Peyer's patch (tissue), 4 donors: ENCODE measurements around the gene INPP4A. TPM values are rescaled to one million over a fixed set of nuclear protein-coding genes. Genes with fewer than 3 reads are reported as not detected.
A peak's percentile ranks its signal among the peaks of the same experiment; 100 is the strongest.

Experiments used
- DNase-seq, 3 donors: peaks; one replicate each; pipeline ENCODE4 v3.0.0-alpha.2; 2017 to 2019
- H3K27ac ChIP-seq, 4 donors: fragments of 200-600 bp; sonication (generic); one replicate each; pipeline ENCODE4 v1.5.1; 2016 to 2019
- H3K27me3 ChIP-seq, 2 donors: fragments of 200-600 bp; sonication (generic); one replicate each; pipeline ENCODE4 v1.5.1; 2019
- H3K36me3 ChIP-seq, 3 donors: fragments of 200-600 bp; sonication (generic); one replicate each; pipeline ENCODE4 v1.5.1; 2016 to 2019
- H3K4me1 ChIP-seq, 4 donors: fragments of 200-600 bp; sonication (generic); one replicate each; pipeline ENCODE4 v1.5.1; 2016 to 2019
- H3K4me3 ChIP-seq, 4 donors: fragments of 200-600 bp; sonication (generic); 1 replicate in 3 of 4; 2 replicates in 1 of 4; pipeline ENCODE4 v1.5.1; 2016 to 2019; ENCODE audit warnings: mild to moderate bottlenecking in 1 of 4
- H3K9me3 ChIP-seq, 4 donors: fragments of 200-600 bp; sonication (generic); one replicate each; pipeline ENCODE4 v1.5.1; 2016 to 2019; ENCODE audit warnings: mild to moderate bottlenecking in 1 of 4
- POLR2A ChIP-seq, 2 donors: fragments of 450-650 bp; IDR thresholded peaks; one replicate each; pipeline ENCODE4 v1.5.1; 2017; ENCODE audit warnings: antibody characterized with exemption in 2 of 2, mild to moderate bottlenecking in 2 of 2, moderate library complexity in 2 of 2
- total RNA-seq, 4 donors: library from RNA; depleted of rRNA; stranded (reverse); fragments of >200 nt; gene quantifications; one replicate each; pipeline ENCODE4 v1.1.0, GENCODE V29; 2016
- TF ChIP-seq, protein P1 (sequence below), 6 experiments: fragments of 450-650 bp in 4 of 6; fragments of 200-600 bp in 2 of 6; sonication (generic) in 1 of 6; IDR thresholded peaks; one replicate each; pipeline ENCODE4 v1.5.1; 2017 to 2019; ENCODE audit warnings: antibody characterized with exemption in 6 of 6, mild to moderate bottlenecking in 3 of 6, moderate library complexity in 1 of 6

The INPP4A gene
- total RNA-seq, 4 donors from 2014 or later = 15.6 to 78.4 (median 27.4) TPM

DNA sequence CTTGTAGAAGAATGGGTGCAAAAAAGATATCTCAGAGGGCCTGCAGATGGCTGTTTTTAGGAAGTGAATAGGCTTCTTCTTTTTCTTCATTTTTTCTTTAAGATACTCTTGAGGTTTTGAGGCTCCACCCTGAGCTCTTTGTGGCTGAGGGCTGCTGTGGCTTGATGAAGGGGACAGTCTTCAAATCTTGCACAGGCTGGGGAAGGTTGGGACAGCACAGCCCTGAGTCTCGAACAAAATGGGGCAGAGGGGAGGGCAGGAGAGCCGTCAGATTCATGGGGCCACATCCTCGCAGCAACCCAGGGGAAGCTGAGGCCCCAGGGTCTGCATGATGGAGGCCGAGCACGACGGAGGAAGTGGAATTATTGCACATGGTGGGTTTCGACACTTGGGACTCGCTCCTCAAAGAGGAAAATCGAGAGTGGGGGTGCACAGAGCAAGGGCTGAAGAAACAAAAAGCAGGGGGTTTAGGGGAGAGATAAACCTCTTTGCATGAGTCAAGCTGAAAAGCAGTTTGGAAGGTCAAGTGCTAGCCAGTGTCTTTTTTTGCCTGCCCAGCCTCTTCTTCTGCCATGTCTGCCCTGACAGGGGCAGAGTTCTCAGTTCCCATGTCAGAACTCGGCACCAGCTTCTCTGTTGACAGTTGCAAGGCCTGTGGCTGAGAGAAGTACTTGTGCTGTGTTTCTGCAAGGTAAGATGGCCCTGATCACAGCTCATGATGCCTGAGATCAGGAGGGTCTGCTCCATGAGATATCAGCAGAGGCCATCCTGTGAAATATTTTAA lies 19.5 kb downstream of the INPP4A start:
- Histone ChIP-seq H3K4me1 (peaks cover 0 to 71% (median 30%) of the 10 kb centered on the region in 4 donors), H3K36me3 (no peaks in the 10 kb centered on the region), H3K27ac (peak overlapping the region; percentile 35 to 77 (median 75)), H3K4me3 (no peak overlapping the region), H3K27me3 (no peaks in the 10 kb centered on the region), H3K9me3 (no peaks in the 10 kb centered on the region)
- no peak for TF ChIP-seq POLR2A (IDR thresholded peaks at IDR 0.05)
- TF ChIP-seq, protein P1, sequence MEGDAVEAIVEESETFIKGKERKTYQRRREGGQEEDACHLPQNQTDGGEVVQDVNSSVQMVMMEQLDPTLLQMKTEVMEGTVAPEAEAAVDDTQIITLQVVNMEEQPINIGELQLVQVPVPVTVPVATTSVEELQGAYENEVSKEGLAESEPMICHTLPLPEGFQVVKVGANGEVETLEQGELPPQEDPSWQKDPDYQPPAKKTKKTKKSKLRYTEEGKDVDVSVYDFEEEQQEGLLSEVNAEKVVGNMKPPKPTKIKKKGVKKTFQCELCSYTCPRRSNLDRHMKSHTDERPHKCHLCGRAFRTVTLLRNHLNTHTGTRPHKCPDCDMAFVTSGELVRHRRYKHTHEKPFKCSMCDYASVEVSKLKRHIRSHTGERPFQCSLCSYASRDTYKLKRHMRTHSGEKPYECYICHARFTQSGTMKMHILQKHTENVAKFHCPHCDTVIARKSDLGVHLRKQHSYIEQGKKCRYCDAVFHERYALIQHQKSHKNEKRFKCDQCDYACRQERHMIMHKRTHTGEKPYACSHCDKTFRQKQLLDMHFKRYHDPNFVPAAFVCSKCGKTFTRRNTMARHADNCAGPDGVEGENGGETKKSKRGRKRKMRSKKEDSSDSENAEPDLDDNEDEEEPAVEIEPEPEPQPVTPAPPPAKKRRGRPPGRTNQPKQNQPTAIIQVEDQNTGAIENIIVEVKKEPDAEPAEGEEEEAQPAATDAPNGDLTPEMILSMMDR (IDR thresholded peaks at IDR 0.05) = no peak
- peak in 2 of 3 donors; percentile 64 to 79 for DNase-seq

DNA sequence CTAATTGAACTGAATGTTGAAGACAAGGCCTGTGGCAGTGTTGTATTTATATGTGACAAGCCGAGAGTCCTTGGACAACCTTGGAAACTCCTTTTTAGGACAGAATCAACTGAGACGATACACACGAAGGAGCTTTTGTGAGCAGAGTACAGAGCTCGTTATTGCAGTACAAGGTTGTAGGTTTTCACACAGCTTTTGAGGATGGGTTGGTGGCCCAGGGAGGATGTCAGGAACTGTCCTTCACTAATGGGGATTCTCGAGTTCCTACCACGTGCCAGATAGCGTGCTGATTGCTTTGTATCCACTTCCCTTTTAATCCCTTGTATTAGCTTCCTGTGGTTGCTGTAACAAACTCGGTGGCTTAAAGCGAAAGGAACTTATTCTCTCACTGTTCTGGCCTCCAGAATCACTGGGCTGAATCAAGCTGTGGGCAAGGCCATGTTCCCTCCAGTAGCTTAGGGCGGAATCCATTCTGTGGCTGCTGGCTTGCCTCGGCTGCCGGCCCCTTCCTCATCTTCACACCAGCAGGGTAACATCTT lies 20.2 kb downstream of the INPP4A start:
- TF ChIP-seq POLR2A (IDR thresholded peaks at IDR 0.05) = no peak
- TF ChIP-seq, protein P1 (IDR thresholded peaks at IDR 0.05) = no peak
- H3K4me1 ChIP-seq = peaks cover 0 to 65% (median 28%) of the 10 kb centered on the region in 4 donors
- DNase-seq = peak in 2 of 3 donors; percentile 69 to 75
- peak overlapping the region; percentile 35 to 77 (median 75) for H3K27ac ChIP-seq
- no peaks in the 10 kb centered on the region for H3K27me3 ChIP-seq
- H3K9me3 ChIP-seq = no peaks in the 10 kb centered on the region
- no peak overlapping the region for H3K4me3 ChIP-seq
- H3K36me3 ChIP-seq = no peaks in the 10 kb centered on the region

DNA sequence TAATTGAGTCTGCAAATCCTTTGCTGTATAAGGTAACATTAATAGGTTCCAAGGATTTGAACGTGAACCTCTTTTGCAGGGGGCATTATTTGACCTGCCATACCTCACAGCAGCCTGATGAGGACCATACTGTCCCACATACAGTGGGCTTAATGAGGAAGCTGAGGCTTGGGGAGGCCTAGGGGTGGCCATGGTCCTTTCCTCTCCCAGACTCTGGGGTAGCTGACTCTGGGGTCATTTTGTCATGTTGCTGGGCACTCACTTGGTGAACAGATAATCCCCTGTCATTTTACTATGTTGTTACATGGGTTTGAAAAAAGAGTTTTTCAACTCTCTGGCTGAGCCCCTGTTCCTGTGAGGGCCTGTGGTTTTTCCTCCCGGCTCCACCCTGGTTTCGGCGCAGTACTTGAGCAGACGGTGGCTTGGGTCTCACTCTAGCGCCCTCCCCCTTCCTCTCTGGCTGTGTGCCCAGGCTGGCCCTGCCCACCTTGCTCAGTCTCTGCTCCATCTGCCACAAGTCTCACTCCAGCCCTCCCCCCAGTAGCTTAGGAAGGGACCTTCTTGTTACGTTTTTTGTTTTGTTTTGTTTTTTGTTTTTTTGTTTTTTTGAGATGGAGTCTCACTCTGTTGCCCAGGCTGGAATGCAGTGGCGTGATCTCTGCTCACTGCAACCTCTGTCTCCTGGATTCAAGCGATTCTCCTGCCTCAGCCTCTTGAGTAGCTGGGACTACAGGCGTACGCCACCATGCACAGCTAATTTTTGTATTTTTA lies 21.0 kb downstream of the INPP4A start:
- Histone ChIP-seq H3K36me3 (no peaks in the 10 kb centered on the region), H3K4me3 (no peak overlapping the region), H3K4me1 (peaks cover 0 to 64% (median 25%) of the 10 kb centered on the region in 4 donors), H3K27me3 (no peaks in the 10 kb centered on the region), H3K9me3 (no peaks in the 10 kb centered on the region), H3K27ac (peak overlapping the region; percentile 35 to 77 (median 75))
- peak; percentile 68 to 90 (median 79) for DNase-seq
- TF ChIP-seq POLR2A (IDR thresholded peaks at IDR 0.05) = no peak
- TF ChIP-seq, protein P1 (IDR thresholded peaks at IDR 0.05) = no peak

DNA sequence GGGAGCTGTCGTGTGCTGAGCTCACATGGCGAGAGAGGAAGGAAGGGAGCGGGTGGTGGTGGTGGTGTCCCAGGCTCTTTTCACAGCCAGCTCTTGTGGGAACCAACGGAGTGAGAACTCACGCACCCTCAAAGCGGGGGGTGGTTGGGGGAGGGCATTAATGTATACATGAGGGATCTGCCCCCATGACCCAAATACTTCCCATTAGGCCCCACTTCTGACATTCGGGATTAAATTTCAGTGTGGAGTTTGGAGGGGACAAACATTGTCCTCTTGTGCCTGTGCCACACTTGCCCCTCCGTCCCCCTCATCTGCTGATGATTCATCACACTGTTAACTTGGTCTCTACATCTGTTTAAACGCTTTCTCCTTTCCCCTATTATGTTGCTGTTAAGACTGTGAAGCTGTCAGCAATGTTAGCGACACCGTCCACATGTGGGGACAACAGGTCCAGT lies 22.5 kb downstream of the INPP4A start:
- no peaks in the 10 kb centered on the region for H3K36me3 ChIP-seq
- H3K27me3 ChIP-seq = no peaks in the 10 kb centered on the region
- TF ChIP-seq POLR2A (IDR thresholded peaks at IDR 0.05) = no peak
- TF ChIP-seq, protein P1 (IDR thresholded peaks at IDR 0.05) = no peak
- peaks cover 0 to 62% (median 27%) of the 10 kb centered on the region in 4 donors for H3K4me1 ChIP-seq
- H3K27ac ChIP-seq = peak overlapping the region; percentile 22 to 75 (median 43)
- no peak overlapping the region for H3K4me3 ChIP-seq
- H3K9me3 ChIP-seq = no peaks in the 10 kb centered on the region
- DNase-seq = peak in 1 of 3 donors; percentile 48

DNA sequence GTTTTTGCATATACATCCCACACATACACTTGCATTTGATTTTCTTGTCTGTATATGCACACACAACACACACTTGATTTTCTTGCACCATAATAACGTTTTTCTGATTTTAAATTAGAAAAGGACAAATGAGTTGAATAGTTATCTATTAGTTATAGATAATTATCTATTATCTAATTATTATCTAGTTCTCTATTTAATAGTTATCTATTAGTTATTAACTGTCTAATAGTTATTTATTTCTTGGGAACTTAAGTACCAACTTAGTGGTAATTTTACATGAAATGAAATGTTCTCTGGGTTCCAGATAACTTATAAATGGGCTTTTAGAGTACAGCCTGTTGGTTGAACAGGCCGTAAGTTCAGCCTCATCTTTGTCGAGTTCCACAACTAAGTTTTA lies 23.0 kb downstream of the INPP4A start:
- Histone ChIP-seq H3K4me3 (no peak overlapping the region), H3K27me3 (no peaks in the 10 kb centered on the region), H3K36me3 (no peaks in the 10 kb centered on the region), H3K4me1 (peaks cover 0 to 66% (median 27%) of the 10 kb centered on the region in 4 donors), H3K27ac (peak overlapping the region in 1 of 4 donors; percentile 75), H3K9me3 (no peaks in the 10 kb centered on the region)
- TF ChIP-seq POLR2A (IDR thresholded peaks at IDR 0.05) = no peak
- TF ChIP-seq, protein P1 (IDR thresholded peaks at IDR 0.05) = no peak
- DNase-seq = no peak
